Measurements from ENCODE around the gene HDHD5. TPM values are rescaled to one million over a fixed set of nuclear protein-coding genes. Genes with fewer than 3 reads are reported as not detected.

HDHD5 gene
- total and polyA plus RNA-seq, 2 of the 13 experiments (the other 11 are each of a cell fraction or from before 2014, with no cell fraction given): not detected

GRCh38 chr22:17152971-17153370 is 6.1 kb downstream of the HDHD5 start:
- H3K4me2 ChIP-seq (ENCODE audit: low read depth, low read length): no peak overlapping the region
- in situ Hi-C loops (cut with HindIII; ENCODE audit: extremely low pct_ligation_motif_present, low pct_unique_long_range_greater_than_20kb) (no loop called here), intact Hi-C loops (cut with micrococcal nuclease; ENCODE audit: unreplicated experiment) (no loop called here)
- no peak overlapping the region for H3K27ac ChIP-seq (ENCODE audit: extremely low read length, insufficient read depth, low read length)
- H3K27me3 ChIP-seq (ENCODE audit: control insufficient read depth in 1 of 2, insufficient read depth in 2 of 2, low read length in 2 of 2): 0 out of 5 replicates have a peak, but pooled peaks cover 0 to 4% of the 10 kb centered on the region in 2 experiments
- no peaks in the 10 kb centered on the region for H4K20me1 ChIP-seq (ENCODE audit: insufficient read depth, low read length)
- CTCF ChIA-PET (ENCODE audit: low intra/inter-chr PET ratio, low total read pairs): no interaction called here
- no peaks in the 10 kb centered on the region for H3K4me1 ChIP-seq (ENCODE audit: insufficient read depth, low read length)
- POLR2A ChIA-PET: no interaction called here
- H3K4me3 ChIP-seq (replicated peaks in 1 of 3; ENCODE audit: insufficient read depth in 1 of 3, low read depth in 2 of 3, low read length in 3 of 3): no peak overlapping the region
- no peak for ATAC-seq
- no TSS peak for BruUV-seq (replicated peaks)
- no peak for TF ChIP-seq ZNF629 (CRISPR knock-in tag; conservative IDR thresholded peaks at IDR 0.05)
- 0 out of 2 replicates have a peak, but pooled peaks have one; percentile 7 for TF ChIP-seq MAFF (IDR thresholded peaks at IDR 0.05; ENCODE audit: low read depth, low read length)
- no peak for TF ChIP-seq PITX1 (CRISPR knock-in tag; IDR thresholded peaks at IDR 0.05)
- no peak for TF ChIP-seq NCOR1 (IDR thresholded peaks at IDR 0.05; ENCODE audit: borderline replicate concordance, low read length)
- TF ChIP-seq, protein P1, sequence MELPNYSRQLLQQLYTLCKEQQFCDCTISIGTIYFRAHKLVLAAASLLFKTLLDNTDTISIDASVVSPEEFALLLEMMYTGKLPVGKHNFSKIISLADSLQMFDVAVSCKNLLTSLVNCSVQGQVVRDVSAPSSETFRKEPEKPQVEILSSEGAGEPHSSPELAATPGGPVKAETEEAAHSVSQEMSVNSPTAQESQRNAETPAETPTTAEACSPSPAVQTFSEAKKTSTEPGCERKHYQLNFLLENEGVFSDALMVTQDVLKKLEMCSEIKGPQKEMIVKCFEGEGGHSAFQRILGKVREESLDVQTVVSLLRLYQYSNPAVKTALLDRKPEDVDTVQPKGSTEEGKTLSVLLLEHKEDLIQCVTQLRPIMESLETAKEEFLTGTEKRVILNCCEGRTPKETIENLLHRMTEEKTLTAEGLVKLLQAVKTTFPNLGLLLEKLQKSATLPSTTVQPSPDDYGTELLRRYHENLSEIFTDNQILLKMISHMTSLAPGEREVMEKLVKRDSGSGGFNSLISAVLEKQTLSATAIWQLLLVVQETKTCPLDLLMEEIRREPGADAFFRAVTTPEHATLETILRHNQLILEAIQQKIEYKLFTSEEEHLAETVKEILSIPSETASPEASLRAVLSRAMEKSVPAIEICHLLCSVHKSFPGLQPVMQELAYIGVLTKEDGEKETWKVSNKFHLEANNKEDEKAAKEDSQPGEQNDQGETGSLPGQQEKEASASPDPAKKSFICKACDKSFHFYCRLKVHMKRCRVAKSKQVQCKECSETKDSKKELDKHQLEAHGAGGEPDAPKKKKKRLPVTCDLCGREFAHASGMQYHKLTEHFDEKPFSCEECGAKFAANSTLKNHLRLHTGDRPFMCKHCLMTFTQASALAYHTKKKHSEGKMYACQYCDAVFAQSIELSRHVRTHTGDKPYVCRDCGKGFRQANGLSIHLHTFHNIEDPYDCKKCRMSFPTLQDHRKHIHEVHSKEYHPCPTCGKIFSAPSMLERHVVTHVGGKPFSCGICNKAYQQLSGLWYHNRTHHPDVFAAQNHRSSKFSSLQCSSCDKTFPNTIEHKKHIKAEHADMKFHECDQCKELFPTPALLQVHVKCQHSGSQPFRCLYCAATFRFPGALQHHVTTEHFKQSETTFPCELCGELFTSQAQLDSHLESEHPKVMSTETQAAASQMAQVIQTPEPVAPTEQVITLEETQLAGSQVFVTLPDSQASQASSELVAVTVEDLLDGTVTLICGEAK (IDR thresholded peaks at IDR 0.05): no peak
- TF ChIP-seq, protein P1 (CRISPR knock-in tag; IDR thresholded peaks at IDR 0.05): no peak
- TF ChIP-seq DNMT1 (CRISPR knock-in tag; IDR thresholded peaks at IDR 0.05): no peak
- no peak for FAIRE-seq
- no peaks in the 10 kb centered on the region for H3K36me3 ChIP-seq (replicated peaks in 1 of 2; ENCODE audit: control insufficient read depth in 1 of 2, insufficient read depth in 2 of 2, low read length in 2 of 2)
- no peaks in the 10 kb centered on the region for H3K9me3 ChIP-seq (ENCODE audit: low read length)
- no peaks in the 10 kb centered on the region for H3K79me2 ChIP-seq (ENCODE audit: insufficient read depth, low read length)
- DNase-seq (ENCODE audit: low spot score): no peak
- 28% methylated on average over 3 of the region's 3 CpGs for WGBS (ENCODE audit: low lambda C conversion rate)
- H3K9ac ChIP-seq (ENCODE audit: insufficient read depth, low read depth, low read length): no peak overlapping the region
- no peak overlapping the region for H2AFZ ChIP-seq (ENCODE audit: low read length)

Measured in HepG2 (cell line).